Spleen (tissue), 7 donors: ENCODE results near the gene SPOP.
A peak's percentile ranks its signal among the peaks of the same experiment; 100 is the strongest.

ENCODE experiments used
- CTCF ChIP-seq, 11 experiments: fragments of 200-600 bp in 7 of 11; fragments of 450-650 bp in 4 of 11; sonication (generic) in 4 of 11; IDR thresholded peaks in 8 of 11; conservative IDR thresholded peaks in 3 of 11; 1 replicate in 7 of 11; 2 replicates in 4 of 11; pipeline versions ENCODE4 v1.4.0 to v1.8.0; 2016 to 2021; ENCODE audit warnings: antibody characterized with exemption in 11 of 11, inconsistent platforms in 4 of 11, mild to moderate bottlenecking in 1 of 11
- POLR2A ChIP-seq, 3 donors: fragments of 450-650 bp; IDR thresholded peaks; one replicate each; pipeline ENCODE4 v1.5.1; 2017; ENCODE audit warnings: antibody characterized with exemption in 3 of 3, mild to moderate bottlenecking in 1 of 3
- POLR2AphosphoS5 ChIP-seq, 3 donors: sonication (generic); formaldehyde crosslinking; IDR thresholded peaks; one replicate each; pipeline ENCODE4 v1.5.1; 2017; ENCODE audit warnings: antibody characterized with exemption in 3 of 3
- donor health status: DM: no; HTN: no; CAD: no; lungs with moderate emphysema.
- donor health status: DM: no; HTN: no; CAD: no.
- donor health status: DM: no; HTN: no; CAD: no.

- TF ChIP-seq CTCF (IDR thresholded peaks at IDR 0.05 in 8 of 11, conservative IDR thresholded peaks at IDR 0.05 in 3 of 11) (peak; percentile 90 to 99 (median 96)), POLR2A (IDR thresholded peaks at IDR 0.05) (no peak), POLR2AphosphoS5 (IDR thresholded peaks at IDR 0.05) (peak; percentile 59 to 82 (median 79))
Observed at GRCh38 chr17:49567871-49568694, 109.8 kb downstream of the SPOP start.
